GM21723 (cell line): ENCODE results near the gene TRIP12.
"Not testable (repeated sequence)": the region's sequence is repeated elsewhere in the genome, so short reads cannot be mapped to it uniquely, and the experiment has no call there.

Experiments used
- ATAC-seq: cut with Tn5 transposase; IDR thresholded peaks from one replicate; pipeline ENCODE4 v1.9.1; 2021; ENCODE audit warnings: mild to moderate bottlenecking, moderate library complexity; ENCODE audit not compliant: unreplicated experiment

The TRIP12 gene

DNA sequence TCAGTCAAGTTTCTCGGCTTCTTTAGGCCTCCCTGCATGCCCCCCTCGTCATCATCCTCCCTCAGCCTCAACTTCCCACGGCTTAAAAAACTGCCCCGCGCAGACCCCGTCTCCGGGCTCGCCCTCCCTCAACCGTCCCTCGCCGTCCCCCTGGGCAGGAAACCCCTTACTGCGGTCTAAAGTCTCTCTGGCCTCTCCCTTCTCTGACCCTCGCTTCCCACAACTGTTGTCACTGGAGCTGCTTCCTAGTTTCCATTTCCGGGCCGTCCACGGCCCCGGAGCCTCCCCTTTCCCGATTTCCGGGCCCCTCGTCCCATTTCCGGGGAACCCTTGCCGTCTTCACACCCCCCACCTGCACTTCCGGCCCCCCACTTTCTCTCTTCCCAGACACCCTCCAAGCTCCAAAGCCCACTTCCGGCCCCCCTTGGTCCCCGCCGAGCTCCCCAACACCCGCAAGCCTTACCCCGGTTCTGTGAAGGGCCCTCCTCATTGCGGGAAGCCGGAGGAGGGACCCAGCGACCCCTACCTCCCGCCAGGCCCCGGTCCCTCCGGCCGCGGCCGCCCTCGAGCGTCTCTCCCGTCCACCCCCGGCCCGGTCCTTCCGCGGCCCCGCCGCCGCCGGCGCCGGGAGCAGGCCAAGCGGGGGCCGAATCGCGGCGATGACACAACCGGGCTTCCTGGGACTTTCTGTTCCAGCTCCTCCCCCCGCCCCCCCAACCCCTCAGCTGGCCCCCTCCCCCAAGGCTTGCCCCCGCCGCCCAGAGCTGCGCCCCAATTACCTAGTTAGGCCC, 513 bp downstream of the TRIP12 start:
- peak; percentile 23 for ATAC-seq

DNA sequence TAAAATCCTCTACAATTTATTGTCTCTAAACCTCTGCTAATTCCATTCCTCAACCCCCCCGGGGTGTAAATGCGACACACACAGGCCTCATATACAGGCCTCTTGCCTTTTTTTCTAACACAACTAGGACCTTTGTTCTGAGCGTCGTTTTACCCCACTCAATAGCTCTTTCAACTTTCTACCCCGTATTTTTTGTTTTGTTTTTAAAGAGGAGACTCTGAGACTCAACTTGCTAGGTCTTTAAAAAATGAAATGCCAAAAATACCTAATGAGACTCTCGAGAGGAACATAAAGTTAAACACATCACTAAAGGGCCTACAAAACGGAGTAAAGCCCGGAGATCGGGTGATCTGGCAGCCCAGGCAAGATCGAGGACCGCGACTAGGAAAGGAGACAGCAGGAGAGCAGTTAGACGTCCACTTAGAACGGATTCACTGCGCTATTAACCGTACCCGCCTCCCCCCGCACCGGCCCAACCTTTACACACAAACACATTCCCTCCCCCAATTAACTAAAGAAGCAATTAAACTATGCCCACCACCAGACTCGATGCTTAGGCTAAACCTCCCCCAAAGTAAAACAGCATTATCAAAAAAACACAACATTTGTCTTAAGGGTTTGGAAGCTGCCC, 1.7 kb downstream of the TRIP12 start:
- ATAC-seq, result no peak

DNA sequence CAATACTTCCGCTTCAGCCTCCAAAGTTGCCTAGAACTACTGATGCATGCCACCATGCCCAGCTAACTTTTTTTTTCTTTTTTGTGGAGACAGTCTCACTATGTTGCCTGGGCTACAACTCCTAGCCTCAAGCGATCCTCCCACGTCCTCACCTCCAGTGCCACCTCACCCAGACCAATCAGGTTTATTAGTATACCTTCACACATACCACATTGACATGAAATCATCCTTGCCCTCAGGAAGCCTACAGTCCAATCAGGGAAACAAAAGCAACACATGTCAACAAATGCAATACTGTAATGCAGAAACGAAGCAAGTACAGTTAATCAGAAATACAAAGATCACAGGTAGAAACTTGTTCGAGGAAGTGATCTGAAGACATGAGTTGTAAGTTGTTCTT, 4.0 kb downstream of the TRIP12 start:
- ATAC-seq, result no peak

DNA sequence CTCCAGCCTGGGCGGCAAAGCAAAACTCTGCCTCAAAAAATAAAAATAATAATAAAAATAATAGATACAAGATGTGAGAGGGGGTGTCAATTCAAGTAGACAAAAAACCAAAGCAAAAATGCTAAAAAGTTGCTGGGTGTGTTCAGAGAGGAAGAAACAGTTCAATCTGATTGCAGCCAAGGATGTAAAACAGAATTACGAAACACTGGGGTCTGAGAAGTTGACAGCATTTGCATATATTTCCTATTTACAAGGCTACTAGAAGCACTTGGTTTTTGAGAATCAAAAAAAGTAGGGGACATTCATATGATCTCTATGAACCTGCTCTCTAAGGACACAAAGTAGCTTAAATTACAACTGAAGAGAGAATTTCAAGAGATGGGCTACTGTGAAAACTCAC, 7.6 kb downstream of the TRIP12 start:
- no peak for ATAC-seq

DNA sequence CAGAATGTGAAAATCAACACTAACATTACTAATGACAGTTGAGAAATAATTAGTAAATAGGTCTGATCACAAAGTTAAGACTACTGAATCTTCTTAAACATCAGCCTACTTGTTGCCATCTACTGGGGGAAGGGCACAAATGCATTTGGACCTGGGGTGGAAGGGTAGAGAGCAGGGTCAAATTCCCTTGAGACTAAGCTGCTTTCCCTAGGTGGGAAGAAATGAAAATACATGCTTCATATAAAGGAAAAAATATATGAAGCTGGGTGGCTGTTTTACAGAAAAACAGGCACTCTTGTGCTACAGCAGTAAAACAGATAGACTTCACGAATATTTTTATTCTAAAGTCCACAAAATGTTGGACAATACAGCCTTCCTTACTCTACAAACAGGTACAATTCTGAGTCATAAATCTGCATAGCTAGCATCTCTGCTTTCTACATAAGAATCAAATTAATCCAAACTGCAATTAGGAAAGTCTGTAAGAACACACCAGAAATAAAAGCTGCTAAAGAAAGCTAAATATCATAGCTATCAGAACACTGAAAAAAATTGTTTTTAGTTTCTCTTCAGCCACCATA, 10.9 kb downstream of the TRIP12 start:
- ATAC-seq, result peak; percentile 63

DNA sequence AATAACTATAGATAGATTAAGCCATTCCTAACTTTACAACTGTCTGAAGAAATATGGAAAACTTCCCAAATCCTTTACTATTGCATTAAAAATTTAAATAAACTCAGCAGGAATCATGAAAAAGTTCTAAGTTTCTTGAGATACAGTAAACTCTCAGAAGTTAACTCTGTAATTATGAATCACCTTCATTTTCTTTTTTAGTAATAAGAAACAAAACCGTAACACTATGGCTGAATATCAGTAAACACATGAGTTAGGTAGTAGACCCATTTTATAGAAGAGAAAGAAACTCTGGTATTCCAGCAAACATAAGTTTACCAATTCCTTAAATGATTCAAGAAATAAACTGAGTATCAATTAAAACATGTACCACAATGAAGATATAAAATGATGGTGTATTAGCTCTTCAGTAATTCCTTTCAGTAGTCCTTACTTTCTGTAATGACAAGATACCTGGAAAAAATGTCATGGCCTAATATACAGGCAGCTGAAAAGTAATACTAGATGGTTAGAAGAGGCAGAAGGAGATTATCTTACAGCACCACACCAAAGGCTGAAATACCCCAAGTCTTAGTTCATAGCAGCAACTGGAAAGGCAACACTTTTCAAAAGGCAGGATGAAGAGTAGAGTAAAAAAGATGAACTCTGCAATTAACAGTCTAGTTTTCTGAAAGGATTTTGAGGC, 11.5 kb downstream of the TRIP12 start:
- peak; percentile 13 for ATAC-seq

GRCh38 chr2:229909090-229909489, 12.7 kb downstream of the TRIP12 start:
- ATAC-seq, result no peak

DNA sequence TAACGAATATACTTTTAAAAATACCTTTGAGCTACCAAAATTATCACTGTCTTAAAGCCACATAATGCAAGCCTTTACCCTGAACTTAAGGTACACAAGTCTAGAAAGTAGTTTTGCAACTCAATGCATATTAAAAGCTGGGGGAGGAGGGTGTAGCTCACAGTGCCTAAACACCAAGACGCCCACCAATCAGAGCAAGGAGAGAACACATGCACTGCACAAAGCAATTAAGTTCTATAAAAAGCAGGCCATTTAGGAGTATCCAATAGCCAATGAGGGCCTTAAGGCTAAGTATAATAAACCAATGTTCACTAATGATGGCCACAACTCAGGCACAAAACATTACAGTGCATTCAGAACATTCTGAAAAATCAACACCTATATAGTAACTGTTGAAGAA, 16.2 kb downstream of the TRIP12 start:
- ATAC-seq, result no peak

DNA sequence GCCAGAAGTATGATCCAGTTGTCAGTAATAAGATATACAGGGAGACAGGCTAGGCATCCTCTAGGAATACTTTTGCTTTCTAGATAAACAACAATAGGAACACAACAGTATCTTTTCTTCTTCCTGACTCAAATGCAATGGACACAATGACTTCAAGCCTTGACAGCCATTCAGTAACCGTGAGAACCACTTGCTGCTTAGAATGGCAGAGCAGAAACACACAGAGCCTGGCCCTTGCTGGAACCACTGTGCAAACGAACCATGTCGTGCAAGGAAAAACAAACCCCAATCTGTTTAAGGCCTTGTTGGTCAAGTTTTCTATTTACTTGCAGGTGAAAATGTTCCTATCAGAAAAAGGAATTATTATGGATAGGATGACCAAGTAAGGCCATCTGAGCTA, 18.8 kb downstream of the TRIP12 start:
- ATAC-seq, result no peak

GRCh38 chr2:229901819-229902218, 20.0 kb downstream of the TRIP12 start:
- ATAC-seq, result no peak

DNA sequence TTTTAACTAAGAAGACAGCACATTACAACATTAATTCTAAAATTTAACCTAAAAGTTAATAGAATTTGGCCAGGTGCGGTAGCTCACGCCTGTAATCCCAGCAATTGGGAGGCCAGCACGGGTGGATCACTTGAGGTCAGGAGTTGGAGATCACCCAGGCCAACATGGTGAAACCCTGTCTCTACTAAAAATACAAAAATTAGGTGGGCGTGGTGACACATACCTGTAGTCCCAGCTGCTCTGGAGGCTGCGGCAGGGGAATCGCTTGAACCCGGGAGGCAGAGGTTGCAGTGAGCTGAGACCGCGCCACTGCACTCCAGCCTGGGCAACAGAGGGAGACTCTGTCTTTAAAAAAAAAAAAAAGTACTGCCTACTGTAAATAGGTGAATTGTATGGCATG, 21.3 kb downstream of the TRIP12 start:
- not testable (repeated sequence) for ATAC-seq

GRCh38 chr2:229900012-229900411, 21.8 kb downstream of the TRIP12 start:
- no peak for ATAC-seq

DNA sequence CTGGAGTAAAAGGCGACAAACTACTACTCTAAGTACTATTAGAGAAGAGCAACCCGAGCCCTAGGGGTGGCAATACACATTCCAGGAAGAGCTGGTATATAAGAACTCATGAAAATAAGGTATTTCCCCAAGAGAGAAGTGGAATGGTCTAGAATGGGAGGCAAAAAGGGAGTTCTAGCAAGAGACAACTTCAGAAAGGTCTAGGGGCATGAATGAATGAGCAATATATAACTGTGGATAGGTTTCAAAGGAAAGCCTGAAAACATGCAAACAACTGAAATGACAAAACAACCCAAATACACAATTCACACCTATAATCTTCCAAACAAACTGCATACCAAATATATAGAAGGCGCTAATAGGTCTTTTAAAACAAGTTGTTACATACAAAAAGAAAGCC, 22.2 kb downstream of the TRIP12 start:
- no peak for ATAC-seq

DNA sequence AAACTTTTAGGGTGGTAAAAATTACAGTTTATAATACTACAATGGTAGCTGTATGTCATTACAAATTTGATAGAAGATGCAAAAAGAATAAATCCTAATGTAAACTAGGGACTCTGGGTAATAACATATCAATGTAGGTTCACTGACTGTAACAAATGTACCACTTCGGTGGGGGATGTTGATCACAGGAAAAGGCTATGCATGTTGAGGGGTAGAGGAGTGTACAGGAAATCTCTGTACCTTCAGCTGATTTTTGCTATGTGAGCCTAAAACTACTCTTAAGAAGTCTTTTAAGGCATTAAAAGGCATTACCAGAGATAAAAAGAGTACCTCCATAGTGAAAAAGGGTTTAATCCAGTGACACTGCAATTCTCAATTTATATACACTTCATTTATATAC, 25.0 kb downstream of the TRIP12 start:
- ATAC-seq, result no peak

DNA sequence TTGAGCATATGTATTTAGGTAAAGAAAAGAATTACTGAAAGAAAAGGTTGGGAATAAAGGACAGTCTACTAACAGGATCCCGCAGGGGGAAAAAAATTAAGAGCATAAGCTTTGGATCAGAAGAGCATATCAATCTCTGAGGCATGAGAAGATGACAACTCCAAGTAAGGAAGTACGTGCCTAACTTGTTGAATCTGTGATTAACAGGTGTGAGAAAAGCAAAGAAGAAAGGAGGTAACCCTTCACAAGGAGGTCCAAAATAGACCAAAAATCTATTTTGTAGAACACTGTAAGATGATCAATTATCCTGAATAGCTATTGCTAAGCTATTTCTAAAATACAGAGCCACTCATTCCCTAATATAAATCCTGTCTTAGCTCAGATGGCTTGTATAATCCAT, 32.8 kb downstream of the TRIP12 start:
- no peak for ATAC-seq

DNA sequence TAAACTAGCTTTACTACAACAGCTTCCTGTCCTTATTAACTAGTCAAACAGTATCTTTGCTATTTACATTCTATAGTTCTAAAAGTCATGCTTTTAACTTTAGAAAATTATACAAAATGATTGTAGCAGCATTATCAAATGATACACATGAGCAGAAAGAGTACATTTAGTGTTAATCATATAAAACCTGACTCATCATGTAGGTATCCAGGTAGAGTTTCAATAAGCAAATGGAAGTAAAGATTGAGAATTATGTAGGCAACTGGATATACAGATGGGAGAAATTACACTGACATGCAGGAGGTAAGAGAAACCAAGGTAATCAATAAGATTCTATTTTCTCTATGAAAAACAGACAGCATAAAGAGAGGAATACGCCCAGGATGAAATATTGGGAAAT, 33.8 kb downstream of the TRIP12 start:
- ATAC-seq, result no peak

DNA sequence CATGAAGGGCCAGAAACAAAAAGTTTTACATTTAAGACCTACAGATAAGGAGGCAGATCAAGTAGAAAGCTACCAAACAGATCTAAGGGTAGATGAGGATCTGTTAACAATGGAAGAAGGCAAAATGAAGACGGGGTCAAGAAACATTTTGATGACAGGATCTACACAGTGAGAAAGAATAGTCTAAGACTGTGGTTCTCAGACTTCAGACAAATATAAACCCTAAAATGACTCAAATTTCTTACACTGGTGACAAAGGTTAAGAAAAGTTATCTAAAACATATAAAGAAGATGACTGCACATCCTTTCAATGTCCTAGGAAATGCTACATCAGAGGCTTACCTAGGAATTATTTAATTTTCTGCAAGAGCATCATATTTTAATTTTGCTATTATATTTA, 34.4 kb downstream of the TRIP12 start:
- ATAC-seq, result no peak

GRCh38 chr2:229884775-229885699, 36.8 kb downstream of the TRIP12 start:
- peak; percentile 89 for ATAC-seq

- ATAC-seq, result no peak
Measured at GRCh38 chr2:229882583-229882982, 39.2 kb downstream of the TRIP12 start.

DNA sequence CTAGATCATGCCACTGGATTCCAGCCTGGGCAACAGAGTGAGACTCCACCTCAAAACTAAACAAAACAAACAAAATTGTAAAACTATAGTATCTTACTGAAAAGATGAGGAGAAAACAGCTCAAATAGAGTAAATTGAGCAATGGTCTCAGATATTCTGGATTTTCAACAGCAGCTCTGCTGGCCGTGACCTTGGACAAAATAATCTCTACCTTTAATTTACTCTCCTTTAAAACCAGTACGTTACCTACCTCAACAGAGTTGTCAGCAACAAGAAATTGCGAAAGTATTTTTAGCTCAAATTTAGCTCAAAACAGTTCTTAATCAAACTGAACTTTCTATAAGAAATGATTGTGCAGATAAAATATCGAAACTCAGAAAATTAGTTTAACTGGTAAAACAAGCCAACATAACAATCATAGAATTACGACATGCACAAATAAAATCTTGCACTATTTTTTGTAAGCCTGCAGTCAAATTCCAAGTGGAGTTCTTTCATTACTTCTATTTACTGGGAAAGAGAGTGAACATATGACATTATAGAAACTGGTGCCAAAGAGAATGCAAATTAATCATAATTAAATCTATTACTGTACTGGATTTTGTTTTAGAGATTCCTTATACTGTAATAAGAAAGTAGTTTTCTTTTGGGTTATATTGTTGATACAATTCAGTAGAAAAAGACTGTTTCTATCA, 40.8 kb downstream of the TRIP12 start:
- ATAC-seq, result no peak
